Activated T-helper 9 cell treated with anti-CD3 and anti-CD28 coated beads, Interleukin-2, amount 50 U/mL, for 16 hours (primary cell): ENCODE results near the gene ITPR3.

ENCODE experiments used
- DNase-seq: peaks from one replicate; pipeline ENCODE4 v3.0.0-alpha.2; 2020; ENCODE audit warnings: low read depth

Gene ITPR3

DNA sequence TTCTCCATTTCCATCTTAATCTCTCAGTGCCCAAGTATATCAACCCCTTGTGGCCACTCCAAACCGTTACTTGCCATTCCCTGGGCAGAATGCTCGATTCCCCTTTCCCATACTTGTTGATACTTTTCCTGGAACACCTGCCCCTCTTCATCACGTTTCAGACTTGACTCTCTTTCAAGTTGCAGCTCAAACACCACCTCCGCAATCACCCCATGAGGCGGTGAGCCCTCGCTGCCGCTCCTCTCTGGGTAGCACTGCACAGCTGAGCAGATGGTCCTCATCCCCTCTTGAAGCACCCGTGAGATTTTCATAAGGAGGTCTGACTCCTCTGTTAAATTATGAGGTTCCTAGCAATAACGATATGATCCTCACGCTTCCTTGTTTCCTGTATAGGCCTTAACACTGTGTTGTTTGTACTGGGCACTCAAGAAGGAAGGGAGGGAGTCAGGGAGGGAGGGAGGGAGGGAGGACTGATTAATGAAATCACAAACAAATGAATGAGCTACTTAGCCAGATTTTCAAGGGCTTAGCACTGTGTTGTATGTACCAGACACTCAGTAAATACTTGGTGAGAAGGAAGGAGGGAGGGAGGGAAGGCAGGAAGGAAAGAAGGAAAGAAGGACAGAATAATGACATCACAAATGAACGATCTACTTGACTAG is 98.3 kb downstream of the ITPR3 start:
- no peak for DNase-seq

DNA sequence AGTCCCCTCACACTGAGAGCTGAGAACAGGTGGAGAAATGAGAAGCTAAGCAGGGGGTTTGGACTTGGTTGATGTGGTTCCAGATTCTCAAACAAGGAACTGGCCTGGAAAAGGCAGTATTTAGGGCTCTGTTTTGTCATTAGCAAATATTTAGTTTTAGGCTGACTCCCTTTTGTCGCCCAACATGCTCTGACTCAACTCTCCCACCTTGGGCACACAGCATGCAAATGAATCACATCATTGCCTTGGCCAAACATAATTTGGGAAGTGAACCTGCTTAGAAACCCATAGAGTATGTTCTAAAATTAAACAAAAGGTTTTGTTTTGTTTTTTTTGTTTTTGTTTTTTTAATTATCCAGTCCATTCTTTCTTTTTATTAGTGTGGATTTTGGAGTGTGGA is 99.9 kb downstream of the ITPR3 start:
- DNase-seq, result no peak

GRCh38 chr6:33721508-33721907 is 100.4 kb downstream of the ITPR3 start:
- no peak for DNase-seq

GRCh38 chr6:33722103-33722623 is 101.0 kb downstream of the ITPR3 start:
- DNase-seq, result no peak

DNA sequence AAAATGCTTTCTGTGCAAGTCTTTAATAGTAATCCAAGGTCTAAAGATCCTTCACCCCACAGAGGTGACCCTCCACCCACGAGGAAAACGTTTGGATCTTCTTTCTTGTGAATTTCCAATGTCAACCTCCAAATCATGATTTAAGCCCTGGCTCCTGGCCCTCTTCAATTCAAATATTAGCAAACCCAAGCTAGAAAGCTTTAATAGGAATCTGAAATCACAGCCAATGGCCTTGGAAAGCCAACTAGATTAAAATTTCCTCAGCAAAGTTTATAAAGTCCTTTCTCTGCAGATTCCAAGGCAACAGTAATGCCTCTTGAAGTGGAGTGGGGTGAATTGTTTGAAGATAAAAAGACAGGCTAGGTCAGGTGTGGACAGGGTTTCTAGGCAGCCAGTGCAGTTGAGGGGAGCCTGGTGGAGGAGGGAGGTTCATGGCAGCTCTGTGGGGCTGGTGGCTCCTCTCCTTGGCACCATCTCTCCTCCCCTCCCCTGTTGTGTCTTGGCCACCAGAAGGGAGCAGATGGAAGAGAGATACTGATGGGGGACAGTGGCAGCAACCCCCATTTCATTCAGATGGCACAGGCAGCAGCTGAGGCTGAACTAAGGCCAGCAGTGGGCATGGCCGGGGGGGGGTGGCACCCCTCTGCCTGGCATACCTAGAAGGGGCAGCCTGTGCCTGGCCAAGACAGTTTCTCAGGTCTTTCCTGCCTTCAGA is 102.4 kb downstream of the ITPR3 start:
- no peak for DNase-seq

- DNase-seq, result no peak
Measured at GRCh38 chr6:33724102-33725023, 103.2 kb downstream of the ITPR3 start.

- DNase-seq, result no peak
Measured at GRCh38 chr6:33725222-33725621, 104.1 kb downstream of the ITPR3 start.

DNA sequence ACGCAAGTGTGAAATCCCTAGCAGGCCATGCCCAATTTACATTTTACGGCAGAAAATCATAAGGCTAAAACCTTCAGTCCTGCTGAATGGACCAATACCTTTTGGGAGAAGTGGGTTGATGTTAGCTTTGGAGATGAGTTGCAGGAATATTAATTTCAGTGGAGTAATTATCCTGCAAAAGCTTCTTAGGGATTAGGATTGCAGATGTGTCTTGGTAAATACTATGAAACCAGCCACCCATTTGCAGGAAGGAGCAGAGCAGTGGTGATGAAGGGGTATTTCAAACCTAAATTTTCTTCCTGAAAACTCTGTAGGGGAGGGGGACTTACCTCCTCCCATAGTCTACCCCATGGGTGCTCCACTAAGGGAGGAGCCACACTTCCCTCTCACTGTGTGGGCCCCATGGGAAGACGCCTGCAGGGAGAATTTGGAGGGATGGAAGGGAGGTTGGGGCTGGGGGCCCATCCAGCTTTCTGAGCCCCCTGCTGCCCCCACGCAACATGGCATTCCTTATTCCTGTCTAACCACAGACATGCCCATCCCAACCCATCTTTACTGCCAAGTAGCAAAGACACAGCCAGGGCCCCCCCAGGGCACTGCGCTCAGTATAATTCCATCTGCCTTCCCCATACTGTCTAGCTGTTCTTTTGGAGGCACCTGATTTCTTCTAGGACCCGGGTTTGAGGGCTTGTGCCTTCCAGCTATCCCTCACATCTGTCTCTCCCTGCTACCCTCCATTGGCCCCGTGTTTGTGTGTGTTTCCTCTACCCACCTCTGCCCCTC is 105.0 kb downstream of the ITPR3 start:
- DNase-seq, result no peak

DNA sequence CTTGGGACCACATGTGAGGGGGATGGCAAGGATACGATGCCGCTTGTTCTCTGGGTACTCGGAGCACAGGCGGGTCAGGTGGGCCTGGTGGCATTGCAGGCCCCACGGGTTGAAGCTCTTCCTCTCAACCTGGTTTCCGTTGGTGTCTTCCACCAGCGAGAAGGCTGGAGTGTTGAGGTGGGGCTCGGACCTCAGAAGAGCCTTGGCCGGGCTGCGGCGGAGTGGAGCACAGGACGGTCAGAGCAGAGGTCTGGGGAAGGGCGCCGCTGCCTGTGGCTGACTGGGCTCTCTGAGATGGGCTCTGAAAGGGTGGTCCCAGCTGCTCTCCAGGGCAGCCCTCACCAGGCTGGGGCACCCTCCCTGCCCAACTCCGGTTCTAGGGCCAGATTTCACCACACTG is 105.6 kb downstream of the ITPR3 start:
- no peak for DNase-seq

DNA sequence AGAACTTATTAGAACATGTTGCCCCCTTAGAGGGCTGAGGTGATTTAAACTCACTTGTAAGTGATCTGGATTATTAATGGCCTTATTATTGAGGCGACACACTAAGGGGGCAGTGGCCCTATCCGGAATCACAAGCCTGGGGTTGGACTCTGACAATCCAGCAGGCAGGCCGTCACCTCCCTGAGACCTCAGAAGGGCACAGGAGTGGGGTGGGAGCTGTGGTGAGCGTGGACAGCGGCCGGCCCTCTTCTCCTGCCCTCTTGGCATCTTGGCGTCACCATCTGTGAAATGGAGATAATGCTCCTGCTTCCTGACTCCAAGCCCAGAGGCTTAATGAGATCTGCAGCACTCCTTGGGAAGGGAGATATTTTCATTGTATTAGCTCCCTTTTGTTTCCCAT is 106.0 kb downstream of the ITPR3 start:
- DNase-seq, result no peak

DNA sequence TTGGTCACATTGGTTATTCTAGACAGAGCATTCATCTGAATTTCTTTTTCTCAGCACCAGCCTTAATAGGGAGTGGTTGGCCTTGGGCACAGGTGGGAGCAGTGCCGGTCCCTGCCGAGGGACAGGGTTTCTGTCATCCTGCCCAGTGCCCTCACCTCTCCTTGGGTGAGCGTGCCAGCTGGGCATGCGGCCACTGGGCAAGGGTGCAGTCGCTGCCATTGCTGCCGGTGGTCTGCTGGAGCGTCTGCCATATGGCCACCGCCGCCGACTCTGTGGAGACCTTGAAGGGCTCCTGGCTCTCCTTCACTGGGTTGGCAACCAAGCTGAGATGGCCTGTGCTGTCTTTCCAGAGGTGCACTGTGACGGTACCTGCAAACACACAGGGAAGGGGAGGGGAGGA is 106.8 kb downstream of the ITPR3 start:
- DNase-seq, result no peak

DNA sequence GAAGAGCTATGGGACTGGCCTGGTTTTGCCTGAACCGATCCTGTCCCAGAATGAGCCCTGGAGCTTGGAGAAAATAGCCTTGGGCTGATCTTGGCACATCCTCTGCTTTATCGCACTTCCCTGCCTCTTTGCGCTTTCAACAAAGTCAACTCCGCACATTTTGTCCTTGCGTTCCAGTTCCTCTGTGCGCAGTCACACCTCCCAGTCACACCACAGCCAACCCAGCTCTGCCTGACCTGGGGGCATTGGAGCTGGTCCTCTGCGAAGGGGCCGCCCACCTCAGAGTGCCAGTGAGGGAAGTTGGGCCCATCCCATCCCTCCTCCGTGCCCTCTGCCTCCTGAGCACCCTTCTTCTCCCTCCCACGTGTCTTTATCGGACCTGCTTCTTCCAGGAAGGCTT is 107.3 kb downstream of the ITPR3 start:
- DNase-seq, result no peak

- DNase-seq, result no peak
Measured at GRCh38 chr6:33729059-33729458, 107.9 kb downstream of the ITPR3 start.

DNA sequence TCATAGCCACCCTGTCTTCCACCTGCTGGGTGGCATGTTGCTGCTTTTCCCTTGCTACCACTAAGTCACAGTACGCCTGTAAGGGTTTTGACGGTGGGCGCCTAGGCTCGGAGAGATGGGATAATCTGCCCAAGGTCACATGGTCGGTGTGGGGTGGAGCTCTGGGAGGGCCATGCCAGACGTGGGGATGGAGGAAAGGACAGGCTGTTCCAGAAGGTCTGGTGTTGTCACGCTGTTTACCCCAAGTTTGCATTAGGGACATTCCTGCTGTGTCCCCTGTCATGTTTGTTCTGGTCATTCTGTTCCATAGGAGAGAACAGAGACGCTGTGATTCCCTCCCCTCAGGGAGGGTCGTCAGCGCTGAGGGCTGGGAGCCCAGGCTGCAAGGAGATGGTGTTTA is 109.5 kb downstream of the ITPR3 start:
- DNase-seq, result no peak

DNA sequence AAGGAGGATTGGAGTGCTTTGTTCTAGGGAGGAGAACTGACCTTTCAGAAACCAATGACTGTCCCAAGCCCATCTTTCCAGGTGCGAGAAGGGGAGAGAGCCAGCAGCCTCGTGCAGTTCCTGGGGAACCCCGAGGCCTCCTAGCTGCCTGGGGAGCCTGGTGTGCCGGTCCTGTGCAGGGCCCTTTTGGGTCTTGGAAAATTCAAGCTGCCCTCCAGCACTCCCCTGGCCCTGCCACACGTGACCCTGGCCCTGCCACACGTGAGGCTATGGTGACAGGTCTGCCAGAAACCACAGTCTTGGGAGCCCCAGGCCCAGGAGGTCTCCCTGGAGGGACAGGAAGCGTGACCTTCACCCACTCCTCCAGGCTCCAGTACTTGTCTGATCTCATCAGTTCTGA is 109.9 kb downstream of the ITPR3 start:
- no peak for DNase-seq

DNA sequence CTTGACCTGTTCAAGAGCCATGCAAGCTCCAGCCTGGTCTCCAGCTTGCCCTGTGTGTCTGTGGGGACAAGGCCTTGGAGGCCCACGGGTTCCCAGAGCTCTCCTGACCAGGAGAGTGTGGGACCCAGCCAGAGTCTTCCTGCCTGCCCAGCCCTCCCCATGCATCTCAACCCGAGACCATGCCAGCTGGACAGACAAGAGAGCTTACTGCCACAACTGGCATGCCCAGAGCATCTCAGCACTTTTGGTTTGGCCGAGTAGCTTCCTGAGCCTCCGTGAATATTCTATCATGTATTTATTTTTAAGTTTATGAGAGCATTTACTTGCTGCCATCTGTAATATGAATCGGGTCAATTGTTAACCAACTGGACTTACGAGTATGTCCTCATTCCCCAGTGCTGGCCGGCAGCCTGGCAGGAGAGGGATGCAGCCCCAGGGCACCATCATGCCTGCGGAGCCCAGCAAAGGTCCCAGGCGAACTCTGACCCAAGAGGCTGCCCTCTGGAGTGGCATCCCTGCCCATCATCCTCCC is 110.7 kb downstream of the ITPR3 start:
- DNase-seq, result no peak

- no peak for DNase-seq
Measured at GRCh38 chr6:33732385-33732784, 111.3 kb downstream of the ITPR3 start.

DNA sequence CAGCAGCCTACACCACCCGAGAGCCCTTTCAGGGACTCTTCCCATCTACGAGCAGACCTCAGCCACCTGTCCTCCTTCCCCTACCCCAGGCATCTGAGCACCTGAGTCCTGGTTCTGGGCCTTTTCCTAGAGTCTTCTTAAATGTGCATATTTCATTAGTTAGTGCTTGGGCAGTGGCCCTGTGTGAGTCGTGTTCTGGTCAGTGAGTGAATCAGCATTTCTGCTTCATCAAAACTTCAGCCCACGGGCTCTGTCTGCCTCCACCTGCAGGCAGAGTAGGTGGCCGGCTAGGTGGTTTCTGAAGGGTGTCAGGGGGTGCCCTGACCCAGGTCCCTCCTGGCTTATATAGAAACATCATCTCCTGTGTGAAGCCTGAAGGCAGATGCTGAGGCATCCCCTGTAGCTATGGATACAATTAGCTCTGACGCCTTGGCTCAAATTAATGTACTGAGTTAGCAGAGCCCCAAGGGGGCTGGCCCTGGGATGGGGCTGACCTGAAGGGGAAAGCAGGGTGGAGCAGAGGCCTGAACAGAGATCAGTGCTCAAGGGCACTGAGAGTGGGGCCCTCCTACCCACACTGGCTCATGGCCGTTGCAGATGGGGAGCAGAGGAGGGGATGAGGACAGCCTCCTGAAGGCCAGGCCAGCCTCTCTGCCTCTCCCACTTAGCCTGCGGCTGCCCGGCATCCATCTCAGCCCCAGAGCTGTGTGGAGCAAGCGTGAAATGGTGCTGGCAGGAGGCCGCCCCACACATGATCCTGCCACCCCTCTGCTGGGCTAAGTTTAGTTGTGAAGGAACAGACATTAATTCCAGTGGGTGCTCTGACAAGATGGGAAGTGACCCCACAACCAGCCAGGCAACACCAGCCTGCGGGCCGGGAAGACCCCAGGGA is 111.9 kb downstream of the ITPR3 start:
- DNase-seq, result no peak

DNA sequence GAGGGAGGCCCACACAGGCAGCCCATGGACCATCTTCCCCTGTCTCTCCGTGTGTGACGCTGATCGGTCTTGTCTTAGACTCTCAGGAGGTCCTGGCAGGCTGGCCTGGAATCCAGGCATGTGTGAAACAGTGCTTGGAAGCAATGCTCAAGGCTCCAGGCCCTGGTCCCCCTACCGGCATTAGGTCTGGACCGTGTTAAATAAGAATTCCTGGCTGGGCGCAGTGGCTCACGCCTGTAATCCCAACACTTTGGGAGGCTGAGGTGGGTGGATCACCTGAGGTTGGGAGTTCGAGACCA is 112.5 kb downstream of the ITPR3 start:
- DNase-seq, result no peak

DNA sequence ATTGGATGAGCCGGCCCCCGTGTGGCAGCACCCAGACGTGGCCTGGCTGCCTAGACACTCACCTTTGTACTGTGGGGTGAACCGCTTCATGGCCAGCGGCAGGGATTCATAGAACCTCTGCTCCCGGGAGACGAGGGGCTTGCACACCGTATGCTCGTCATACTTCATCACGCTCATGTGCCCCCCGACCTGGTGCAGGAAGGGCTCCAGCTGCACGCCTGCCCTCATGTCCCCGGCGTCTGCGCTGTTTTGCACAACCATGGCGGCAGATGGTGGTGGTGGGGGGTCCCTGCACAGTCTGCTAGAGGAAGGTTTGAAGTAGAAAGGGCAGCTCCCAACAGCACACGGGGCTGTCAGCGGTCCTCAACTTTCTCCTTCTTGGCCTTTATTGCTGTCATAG is 114.1 kb downstream of the ITPR3 start:
- no peak for DNase-seq
